GM19372 (cell line): ENCODE results near the gene ATP6V0A4.
"Not testable (repeated sequence)": the region's sequence is repeated elsewhere in the genome, so short reads cannot be mapped to it uniquely, and the experiment has no call there.

ENCODE experiments used
- ATAC-seq: cut with Tn5 transposase; IDR thresholded peaks from one replicate; pipeline ENCODE4 v1.9.1; 2021; ENCODE audit warnings: mild to moderate bottlenecking, low read depth, moderate library complexity; ENCODE audit not compliant: unreplicated experiment

The ATP6V0A4 gene

DNA sequence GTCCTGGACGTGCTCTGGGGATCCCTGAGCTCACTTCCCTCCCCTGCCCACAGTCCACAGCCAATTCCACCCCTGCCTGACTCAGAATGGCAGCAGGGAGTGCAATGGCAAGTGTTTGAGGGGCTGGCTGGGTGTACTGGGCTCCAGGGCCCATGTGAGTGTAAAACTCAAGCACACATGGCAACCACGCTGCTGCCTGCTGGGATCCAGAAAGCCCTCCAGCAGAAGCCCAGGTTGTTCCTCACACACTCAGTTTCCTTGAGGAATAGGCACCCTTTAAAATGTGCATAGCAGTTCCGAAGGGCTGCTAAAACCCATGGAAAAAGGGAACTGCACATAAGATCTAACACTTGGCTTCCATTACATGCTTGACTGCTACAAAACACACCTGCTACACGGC is 11.3 kb upstream of the ATP6V0A4 start:
- ATAC-seq: no peak

DNA sequence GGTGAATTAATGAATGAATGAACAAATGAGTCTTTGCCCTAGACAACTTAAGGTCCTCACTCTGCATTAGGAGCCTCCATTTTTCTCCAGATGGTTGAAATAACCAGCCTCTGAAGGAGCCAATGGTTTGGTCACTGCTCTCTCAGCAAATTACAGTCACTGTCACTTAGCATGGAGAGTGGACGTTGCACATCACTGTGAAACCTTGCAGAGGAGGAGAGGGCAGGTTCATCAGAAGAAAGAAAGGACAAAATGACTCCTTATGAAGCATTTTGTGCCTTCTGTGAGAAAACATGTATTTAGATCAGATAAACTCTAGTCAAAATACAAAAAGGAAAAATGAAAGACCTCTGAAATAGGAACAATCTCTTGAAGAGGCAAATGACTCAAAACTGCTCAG is 6.6 kb upstream of the ATP6V0A4 start:
- no peak for ATAC-seq

DNA sequence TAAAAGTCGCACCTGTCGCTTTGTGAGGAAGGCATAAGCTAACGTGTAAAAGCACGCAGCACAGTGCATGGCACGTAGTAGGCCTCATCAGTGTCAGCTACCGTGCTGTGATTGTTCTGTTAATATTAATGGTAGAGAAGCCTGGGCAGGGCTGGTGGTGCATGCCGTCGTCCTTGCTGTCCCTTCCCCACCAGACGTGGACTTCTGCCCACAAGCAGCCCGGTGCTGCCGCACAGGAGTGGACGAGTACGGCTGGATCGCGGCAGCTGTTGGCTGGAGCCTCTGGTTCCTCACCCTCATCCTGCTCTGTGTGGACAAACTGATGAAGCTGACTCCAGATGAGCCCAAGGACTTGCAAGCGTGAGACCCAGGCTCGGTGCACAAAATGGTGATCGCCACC is 4.7 kb upstream of the ATP6V0A4 start:
- no peak for ATAC-seq

DNA sequence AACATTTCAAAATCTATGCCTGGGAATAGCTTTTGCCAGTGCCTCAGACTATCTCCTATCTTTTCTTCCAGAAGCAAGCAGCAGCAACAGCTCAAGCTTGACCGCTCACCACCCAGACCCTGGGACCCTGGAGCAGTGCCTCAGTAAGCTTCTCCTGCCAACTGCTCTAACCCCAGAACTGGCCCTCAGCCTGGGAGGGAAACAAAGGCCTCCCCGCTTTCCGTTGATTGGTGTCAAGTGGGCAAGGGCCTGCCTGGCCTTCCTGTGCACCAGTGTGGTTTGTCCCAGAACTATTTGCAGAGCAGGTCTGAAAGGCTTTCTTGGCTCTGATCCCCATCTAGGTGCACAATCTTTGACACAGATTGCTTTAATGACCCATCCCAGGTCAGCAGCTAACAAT is 3.3 kb upstream of the ATP6V0A4 start:
- ATAC-seq: no peak

DNA sequence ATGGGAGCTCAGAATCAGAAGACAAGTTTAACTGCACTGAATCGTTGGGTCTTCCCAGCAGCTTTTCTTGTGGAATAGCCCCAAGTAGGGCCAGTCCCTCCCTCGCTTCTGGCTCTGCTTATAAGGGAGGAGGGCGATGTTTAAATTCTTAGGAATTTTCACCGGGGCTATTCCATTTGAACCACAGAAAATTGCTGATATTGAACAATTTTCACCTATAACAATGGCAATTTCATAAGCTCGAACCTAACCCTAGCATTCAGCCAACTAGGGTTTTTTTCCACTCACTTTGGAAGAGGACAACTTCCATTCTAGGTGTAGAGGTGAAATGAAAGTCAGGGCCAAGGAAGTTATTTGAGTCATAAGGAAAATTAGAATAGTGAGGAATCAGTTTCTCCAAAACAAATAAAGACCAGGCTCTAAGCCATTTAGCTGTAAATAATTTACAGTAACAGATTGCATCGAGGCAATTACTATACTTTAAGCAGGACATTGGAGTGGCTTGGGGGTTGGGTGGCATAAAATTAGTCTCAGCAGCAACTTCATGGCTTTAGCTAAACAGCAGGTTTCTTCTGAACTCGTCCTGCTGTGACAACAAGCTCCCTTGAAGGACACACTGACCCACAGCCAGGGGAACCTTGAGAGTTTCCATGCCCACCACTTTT is 1.5 kb upstream of the ATP6V0A4 start:
- ATAC-seq: no peak

DNA sequence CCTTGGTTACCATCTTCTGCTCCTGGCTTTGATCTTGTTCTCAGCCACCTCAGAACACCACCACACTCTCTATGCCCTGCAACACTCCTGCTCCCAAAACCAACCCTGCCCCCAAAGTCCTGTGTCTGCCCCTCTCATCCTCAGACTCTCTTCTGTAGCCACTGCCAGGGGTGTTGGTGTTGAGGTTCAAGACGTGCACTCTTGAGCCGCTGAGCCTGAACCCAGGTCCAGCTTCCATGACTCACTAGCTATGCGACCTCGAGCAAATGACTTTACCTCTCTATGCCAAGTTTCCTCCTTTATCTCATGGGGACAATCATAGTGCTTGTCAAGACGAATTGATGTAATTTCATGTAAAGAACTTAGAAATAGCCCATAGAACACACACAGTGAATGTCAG is 840 bp upstream of the ATP6V0A4 start:
- ATAC-seq: no peak

DNA sequence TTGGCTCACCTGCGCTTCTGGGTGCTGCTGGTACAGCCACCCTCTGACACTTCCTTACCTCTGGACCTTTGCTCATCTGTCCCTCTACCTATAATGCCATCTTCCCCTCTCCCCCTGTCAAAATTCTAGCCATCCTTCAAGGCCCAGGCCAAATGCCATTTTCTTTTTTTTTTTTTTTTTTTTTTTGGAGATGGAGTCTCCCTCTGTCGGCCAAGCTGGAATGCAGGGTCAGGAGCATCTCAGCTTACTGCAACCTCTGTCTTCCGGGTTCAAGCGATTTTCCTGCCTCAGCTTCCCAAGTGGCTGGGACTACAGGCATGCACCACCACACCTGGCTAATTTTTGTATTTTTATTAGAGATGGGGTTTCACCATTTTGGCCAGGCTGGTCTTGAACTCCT is 950 bp downstream of the ATP6V0A4 start:
- ATAC-seq: not testable (repeated sequence)

DNA sequence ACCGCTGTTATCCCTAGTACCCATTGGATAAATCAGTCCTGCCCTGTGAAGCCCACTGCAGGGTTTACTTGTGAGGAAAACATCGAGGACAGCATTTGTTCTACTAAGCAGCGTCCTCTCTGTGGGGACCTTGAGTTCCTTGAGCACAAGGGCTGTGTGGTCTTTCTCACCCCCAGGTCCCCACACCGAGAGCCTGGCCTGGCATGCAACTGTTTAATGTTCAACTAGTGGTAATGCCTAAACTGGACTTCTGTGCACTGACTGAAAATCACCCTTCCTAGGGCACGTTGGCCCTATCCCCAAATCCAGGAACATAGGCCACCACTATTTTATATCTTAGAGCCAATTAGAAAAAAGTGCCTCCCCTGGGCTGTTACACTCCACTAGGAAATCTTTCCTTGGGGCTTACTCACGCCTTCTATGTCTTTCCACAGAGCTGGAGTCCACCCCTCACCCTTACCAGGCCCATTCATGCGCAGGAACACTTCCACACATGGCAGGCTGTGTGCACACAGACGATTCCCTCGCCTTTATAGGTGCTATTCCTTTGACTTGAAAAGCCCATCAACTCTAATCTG is 1.9 kb downstream of the ATP6V0A4 start:
- no peak for ATAC-seq

DNA sequence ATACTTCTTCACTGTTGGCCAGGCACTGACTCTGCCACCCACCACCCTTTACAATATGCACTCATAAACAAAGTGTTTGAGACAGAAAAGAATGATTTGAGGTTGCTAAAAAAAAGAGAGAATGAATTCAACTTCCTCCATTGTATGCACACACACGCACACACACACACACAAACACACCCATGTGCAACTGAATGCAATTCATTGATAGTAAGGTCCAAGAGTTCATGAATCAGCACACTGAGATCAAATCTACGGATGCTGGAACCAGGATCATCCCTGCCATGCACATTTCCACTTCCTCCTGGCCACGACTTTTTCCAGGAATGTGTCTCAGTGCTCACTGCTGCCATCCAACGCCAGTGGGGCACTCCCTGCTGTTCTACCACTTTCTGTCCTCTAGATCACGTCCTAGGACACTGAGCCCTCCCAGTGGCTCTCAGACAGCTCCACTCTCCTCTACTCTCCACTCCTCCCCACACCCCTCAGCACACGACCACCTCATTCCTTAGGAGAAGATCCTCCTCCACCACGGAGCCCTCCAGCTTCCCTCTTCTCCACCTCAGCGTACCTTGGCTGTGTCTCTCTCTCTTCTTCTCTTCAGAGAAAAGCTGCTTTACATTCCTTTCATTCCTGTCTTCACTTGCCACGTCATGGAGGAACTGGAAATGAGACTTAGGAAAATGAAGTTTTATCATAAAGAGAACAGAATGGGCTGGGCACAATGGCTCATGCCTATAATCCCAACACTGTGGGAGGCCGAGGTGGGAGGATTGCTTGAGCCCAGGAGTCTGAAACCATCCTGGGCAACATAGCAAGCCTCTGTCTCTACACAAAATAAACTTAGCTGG is 12.2 kb downstream of the ATP6V0A4 start:
- ATAC-seq: no peak

DNA sequence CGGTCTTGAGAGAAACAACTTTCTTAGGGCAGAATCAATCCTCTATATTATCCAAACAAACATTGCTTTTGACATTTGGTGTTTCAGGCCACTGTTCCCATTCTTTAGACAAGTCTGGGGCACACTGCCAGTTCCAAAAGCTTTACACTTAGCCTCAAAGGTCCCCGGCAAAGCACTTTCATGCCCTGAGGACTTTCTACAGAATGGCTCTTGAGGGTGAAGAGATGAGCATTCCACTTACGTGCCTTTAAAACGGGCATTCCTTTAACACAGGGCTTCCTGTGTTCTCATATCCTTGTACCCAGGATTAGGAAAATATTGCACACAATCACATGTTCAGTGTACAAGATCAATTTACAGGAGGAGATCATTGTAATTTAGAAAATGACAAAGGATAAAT is 13.3 kb downstream of the ATP6V0A4 start:
- ATAC-seq: no peak

DNA sequence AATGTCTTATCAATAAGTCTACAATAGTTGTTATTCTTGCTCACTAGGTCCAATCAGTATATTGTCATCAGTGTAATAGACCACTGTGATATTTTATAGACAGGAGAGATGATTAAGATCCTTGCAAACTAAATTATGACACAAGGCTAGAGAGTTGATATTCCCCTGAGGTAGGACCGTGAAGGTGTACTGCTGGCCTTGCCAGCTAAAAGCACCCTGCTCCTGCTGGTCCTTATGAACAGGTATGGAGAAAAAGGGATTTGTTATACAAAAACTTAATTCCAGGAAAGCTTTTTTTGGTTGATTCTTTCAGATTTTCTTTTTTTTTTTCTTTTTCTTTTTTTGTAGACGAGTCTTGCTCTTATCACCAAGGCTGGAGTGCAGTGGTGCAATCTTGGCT is 17.0 kb downstream of the ATP6V0A4 start:
- ATAC-seq: no peak

DNA sequence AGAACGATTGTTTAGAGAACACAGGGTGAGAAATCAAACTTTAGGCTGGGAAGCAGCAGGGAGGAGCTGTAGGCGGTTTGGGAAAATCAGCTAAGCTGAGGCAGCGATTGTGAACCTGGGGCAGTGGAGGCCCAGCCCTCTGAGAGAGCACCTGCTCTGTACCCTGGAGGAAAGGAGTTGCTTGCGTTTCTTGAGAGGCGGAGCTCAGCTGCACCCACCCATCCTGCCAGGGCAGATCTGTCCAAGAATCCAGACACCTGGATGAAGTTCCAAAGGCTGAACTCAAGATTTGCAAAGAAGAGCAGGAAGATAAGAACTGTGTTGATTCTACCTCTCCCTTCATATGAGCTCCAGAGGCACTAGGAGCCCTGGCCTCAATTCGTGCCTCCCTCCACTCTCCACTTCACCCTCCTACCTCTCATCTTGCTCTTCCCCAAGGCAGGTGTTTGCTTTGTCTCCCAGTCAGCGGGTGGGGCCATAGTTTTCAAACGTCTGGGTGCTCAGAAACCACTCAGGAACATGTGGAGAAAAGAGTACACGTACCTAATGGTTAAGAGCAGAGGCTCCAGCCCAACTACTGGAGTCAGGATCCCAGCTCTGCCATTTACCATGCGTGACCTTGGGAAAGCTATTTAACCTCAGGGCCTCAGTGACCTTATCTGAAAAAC is 21.7 kb downstream of the ATP6V0A4 start:
- no peak for ATAC-seq

DNA sequence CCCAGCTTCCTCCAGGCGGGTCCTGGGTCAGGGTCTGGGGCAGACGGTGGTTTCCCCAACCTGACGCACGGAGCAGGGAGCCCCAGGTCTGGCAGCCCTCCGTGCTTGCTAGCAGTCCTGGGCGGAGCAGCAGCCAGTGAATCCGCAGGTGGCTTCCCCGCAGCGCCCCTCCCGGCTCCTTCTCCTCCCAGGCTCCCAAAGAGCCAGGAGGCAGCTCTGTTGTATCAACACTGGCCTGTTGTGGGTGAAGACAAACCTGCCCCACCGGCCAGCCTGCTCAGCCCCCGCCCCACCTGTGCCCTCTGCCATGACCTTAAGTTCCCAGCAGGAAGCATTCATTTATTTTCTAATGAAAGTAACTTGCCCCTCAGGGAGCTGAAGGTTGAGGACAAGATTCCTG is 24.2 kb downstream of the ATP6V0A4 start:
- no peak for ATAC-seq

DNA sequence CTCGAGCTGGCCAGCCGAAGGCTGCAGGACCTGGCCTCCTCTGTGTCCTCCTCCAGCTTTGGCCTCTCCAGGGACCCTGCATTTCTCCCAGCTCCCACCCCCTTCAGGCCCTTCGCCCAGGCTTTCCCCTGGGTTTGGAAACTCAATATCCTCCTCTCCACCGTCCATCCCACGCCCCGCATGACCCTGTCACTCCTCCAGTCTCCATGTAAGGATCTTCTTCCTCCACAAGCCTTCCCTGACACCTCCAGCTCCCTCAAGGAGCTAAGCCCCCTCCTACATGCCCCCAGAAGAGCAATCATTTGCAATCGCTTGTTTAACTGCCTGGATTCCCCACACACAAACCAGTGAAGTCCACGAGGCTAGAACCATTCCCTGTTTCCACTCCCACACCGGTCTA is 24.8 kb downstream of the ATP6V0A4 start:
- ATAC-seq: no peak

DNA sequence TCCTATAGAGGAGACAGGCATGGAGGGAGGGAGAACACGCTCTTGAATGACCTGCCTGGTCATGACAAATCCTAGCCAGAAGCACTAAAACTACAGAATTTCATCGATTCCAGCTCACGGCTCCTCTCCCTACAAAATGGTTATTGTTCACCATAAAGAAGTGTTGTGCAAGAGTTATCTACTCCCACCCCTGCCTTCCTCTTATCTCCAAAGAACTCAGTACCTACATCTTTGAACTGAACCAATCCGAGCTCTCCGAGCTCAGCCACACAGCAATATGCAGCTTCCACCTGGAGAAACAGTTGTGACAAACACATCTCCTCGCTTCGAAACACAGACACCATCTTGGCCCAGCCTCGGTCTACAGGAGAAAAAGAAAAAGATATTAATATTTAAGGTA is 27.1 kb downstream of the ATP6V0A4 start:
- no peak for ATAC-seq

DNA sequence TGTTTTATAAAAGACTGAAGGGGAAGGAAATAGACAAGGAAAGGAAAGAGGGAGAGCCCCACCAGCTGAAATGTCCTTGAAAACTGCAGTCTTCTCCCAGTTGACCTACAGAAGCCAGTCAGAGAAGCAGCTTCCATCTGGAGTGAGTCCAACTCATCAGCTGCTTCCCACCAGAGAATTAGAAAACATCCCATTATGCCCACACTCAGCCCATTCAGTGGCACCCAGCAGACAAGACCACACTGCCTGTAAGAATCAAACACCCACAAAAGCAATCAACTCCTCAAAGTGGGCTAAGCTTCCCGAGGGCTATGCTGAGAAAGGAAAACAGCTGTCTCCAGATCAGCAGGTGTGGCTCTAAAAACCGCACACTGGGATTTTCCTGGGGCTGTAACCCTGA is 29.8 kb downstream of the ATP6V0A4 start:
- no peak for ATAC-seq

DNA sequence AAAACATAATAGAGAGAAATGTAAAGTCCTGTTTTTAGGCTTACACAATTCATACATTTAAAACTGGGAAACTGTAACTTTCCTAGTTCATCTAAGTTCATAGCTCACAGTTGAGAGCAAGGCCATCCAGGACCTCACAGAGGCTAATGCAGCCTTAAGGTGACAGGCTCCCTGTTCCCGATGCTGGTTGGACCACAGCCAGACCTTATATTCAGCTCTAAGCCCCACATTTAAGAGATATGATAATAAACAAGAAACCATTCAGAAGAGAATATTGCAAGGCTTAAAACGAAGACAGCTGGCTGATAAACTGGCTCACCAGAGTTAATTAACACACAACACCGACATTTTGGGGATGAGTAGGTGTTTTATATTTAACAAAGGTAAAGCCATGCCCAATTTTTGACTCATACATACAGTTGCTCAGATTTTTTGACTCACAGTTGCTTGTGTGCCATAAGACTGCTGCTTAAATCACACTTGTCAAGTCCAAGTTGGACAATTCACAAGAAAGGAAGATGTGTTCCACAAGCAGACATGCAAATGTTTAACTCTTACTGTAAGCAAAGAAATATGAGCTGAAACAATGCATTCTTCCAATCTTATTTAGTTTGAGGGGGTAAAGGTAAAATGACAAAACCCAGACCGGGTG is 41.3 kb downstream of the ATP6V0A4 start:
- no peak for ATAC-seq

DNA sequence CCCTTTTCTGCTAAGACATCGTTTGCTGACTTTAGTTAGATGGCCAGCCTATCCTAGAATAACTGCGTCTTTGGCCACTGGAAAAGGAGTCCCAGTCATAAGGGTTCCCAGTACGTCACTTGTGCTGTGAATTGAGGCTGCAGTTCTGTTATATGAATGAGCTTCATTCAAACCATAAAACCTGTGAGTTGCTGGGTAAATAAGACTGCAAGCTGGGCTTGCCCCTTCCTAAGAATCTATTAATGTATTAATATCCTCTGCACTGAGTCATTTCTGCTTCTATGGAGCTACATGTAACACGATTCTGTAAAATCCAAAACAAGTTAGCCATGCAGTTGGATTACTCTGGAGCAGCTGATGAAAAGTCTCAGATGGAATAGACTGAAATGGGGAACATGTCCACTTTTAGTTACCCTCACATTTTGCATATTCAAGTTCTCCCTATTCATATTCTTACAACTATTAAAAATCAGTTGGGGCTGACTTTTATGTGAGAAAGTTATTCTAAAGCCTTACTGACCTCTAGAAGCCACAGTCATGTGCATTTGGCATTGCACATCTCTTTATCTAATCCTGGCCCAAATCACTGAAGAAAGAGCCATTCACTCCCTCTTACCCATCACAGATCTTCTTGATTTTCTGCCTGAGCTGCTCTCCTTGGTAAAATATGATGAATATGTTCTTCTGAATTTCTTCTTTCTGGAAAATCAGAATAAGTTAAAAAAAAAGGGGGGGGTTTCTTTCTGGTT is 42.0 kb downstream of the ATP6V0A4 start:
- no peak for ATAC-seq

DNA sequence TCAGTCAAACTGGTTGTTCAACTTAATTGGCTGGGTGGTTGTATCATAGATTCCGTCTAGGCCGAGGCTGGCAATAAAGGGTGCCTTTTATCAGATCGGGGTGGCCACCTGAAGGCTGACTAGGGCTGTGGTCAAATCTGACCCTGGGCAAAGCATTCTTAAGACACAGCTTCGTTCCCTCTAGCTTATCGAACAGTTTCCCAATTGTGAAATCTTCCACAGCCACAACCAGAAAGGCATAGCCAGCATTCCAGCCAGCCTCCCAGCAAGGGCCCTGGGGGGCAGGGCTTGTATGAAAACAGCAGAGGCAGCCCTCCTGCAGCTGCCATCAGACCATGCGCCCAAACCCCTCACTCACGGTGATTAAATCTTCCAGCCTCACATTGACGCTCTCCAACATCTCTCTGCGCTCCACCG is 42.7 kb downstream of the ATP6V0A4 start:
- ATAC-seq: no peak

DNA sequence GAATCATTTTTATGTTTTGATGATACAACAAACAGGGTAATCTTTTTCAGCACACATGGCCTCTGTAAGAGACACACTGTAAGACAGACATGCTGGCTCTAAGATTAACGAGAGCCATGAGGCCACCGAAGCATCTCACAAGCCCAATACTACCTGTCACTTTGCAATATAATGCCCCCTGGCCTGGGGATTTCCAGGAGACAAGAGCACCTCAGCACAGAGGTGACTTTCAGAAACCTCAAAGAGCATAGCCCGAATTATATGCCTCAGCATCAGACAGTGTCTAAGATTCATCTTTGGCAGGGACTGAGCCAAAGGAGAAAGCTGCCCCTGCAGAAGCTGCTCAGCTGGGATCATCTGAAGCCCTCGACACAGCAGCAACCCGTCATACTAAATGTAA is 44.4 kb downstream of the ATP6V0A4 start:
- ATAC-seq: no peak
